IMR-90 (cell line): Measurements from ENCODE around the gene RXRG. TPM values are rescaled to one million over a fixed set of nuclear protein-coding genes. Genes with fewer than 3 reads are reported as not detected.

Source experiments
- ATAC-seq: fragments of 200-7000 bp; cut with Tn5 transposase; 2 replicates; pipeline ENCODE4 v1.9.1; 2020; ENCODE audit warnings: low read depth, mild to moderate bottlenecking, moderate library complexity
- BruUV-seq: library from RNA; stranded (reverse); fragments of 400-500 nt; replicated peaks from 2 replicates; lab custom pipeline; 2021; lab: Mats Ljungman, UMichigan
- CTCF ChIA-PET: fragments of 300-600 bp; formaldehyde crosslinking; extraction: SDS; loops from one replicate; lab custom pipeline; 2021; ENCODE audit warnings: antibody characterized with exemption; lab: Yijun Ruan, JAX
- POLR2A ChIA-PET: fragments of 300-600 bp; sonication (Branson Sonifier 250); formaldehyde crosslinking; loops from one replicate; lab custom pipeline; 2022; ENCODE audit warnings: antibody characterized with exemption; ENCODE audit not compliant: unreplicated experiment; lab: Charles Lee
- DNase-seq: peaks from one replicate; pipeline ENCODE4 v3.0.0; 2013
- H2AFZ ChIP-seq: replicated peaks from 2 replicates; pipeline ENCODE3; 2013; ENCODE audit warnings: low read length, mild to moderate bottlenecking; ENCODE audit not compliant: poor library complexity
- H2AK5ac ChIP-seq: 2 replicates; pipeline ENCODE4 v1.6.1; 2013; ENCODE audit warnings: low read depth, low read length, inconsistent platforms
- H2AK9ac ChIP-seq: replicated peaks from 2 replicates; pipeline ENCODE3; 2013; ENCODE audit warnings: mild to moderate bottlenecking, low read depth, low read length, moderate library complexity; ENCODE audit not compliant: poor library complexity
- H2BK120ac ChIP-seq: 2 replicates; pipeline ENCODE4 v1.6.1; 2013; ENCODE audit warnings: low read depth, low read length, inconsistent platforms
- H2BK15ac ChIP-seq: 3 replicates; pipeline ENCODE4 v1.6.1; 2013; ENCODE audit warnings: low read depth, low read length, inconsistent platforms
- H2BK20ac ChIP-seq: 2 replicates; pipeline ENCODE4 v1.6.1; 2013; ENCODE audit warnings: low read depth, mild to moderate bottlenecking, inconsistent platforms, low read length, moderate library complexity
- H2BK5ac ChIP-seq: 2 replicates; pipeline ENCODE4 v1.6.1; 2013; ENCODE audit warnings: mild to moderate bottlenecking, low read depth, low read length, inconsistent platforms; ENCODE audit not compliant: poor library complexity, severe bottlenecking
- H3K14ac ChIP-seq: replicated peaks from 2 replicates; pipeline ENCODE4 v1.6.1; 2013; ENCODE audit warnings: low read depth, low read length, inconsistent platforms
- H3K18ac ChIP-seq: 2 replicates; pipeline ENCODE4 v1.6.1; 2013; ENCODE audit warnings: low read depth, low read length, control low read depth
- H3K23ac ChIP-seq: 2 replicates; pipeline ENCODE4 v1.6.1; 2013; ENCODE audit warnings: low read depth, low read length, inconsistent platforms
- H3K27ac ChIP-seq: 2 replicates; pipeline ENCODE4 v1.5.1; 2013; ENCODE audit warnings: mild to moderate bottlenecking, control low read depth, low read length; ENCODE audit not compliant: insufficient read depth
- H3K27me3 ChIP-seq: 2 replicates; pipeline ENCODE4 v1.6.1; 2013; ENCODE audit warnings: low read length; ENCODE audit not compliant: control insufficient read depth, insufficient read depth
- H3K36me3 ChIP-seq: 2 replicates; pipeline ENCODE4 v1.6.1; 2013; ENCODE audit warnings: low read length, mixed read lengths; ENCODE audit not compliant: control insufficient read depth, insufficient read depth
- H3K4ac ChIP-seq: 2 replicates; pipeline ENCODE4 v1.6.1; 2013; ENCODE audit warnings: low read depth, low read length, inconsistent platforms
- H3K4me1 ChIP-seq: 2 replicates; pipeline ENCODE4 v1.6.1; 2013; ENCODE audit warnings: low read length, mixed read lengths; ENCODE audit not compliant: control insufficient read depth, insufficient read depth
- H3K4me2 ChIP-seq: 2 replicates; pipeline ENCODE4 v1.6.1; 2013; ENCODE audit warnings: low read depth, mild to moderate bottlenecking, control low read depth, low read length, moderate library complexity
- H3K4me3 ChIP-seq: 2 replicates; pipeline ENCODE4 v1.5.1; 2013; ENCODE audit warnings: low read depth, mild to moderate bottlenecking, control low read depth, low read length, moderate library complexity; ENCODE audit not compliant: insufficient read depth
- H3K56ac ChIP-seq: 2 replicates; pipeline ENCODE4 v1.6.1; 2013; ENCODE audit warnings: low read length, inconsistent platforms; ENCODE audit not compliant: insufficient read depth; ENCODE audit errors: extremely low read depth
- H3K79me1 ChIP-seq, 2 experiments: 2 replicates each; pipeline ENCODE4 v1.6.1; 2013; ENCODE audit warnings: low read length in 2 of 2, inconsistent platforms in 1 of 2, low read depth in 1 of 2
- H3K9ac ChIP-seq: 2 replicates; pipeline ENCODE4 v1.6.1; 2013; ENCODE audit warnings: low read depth, low read length, control low read depth
- H3K9me1 ChIP-seq: 2 replicates; pipeline ENCODE4 v1.6.1; 2013; ENCODE audit warnings: low read length, inconsistent platforms; ENCODE audit not compliant: insufficient read depth
- H3K9me3 ChIP-seq: 2 replicates; pipeline ENCODE4 v1.6.1; 2013; ENCODE audit warnings: low read length; ENCODE audit not compliant: control insufficient read depth, insufficient read depth
- H4K20me1 ChIP-seq: 2 replicates; pipeline ENCODE4 v1.6.1; 2013; ENCODE audit warnings: low read length, inconsistent platforms; ENCODE audit not compliant: insufficient read depth
- H4K5ac ChIP-seq: 2 replicates; pipeline ENCODE4 v1.6.1; 2013; ENCODE audit warnings: mild to moderate bottlenecking, low read depth, low read length, control low read depth
- H4K8ac ChIP-seq, 2 experiments: 2 replicates each; pipeline ENCODE4 v1.6.1; 2013; ENCODE audit warnings: low read depth in 2 of 2, low read length in 2 of 2, control low read depth in 1 of 2, inconsistent platforms in 1 of 2
- H4K91ac ChIP-seq: 2 replicates; pipeline ENCODE4 v1.6.1; 2013; ENCODE audit warnings: low read depth, low read length, inconsistent platforms; ENCODE audit not compliant: insufficient read depth
- FOS ChIP-seq: fragments of 150-350 bp; IDR thresholded peaks from 2 replicates; pipeline ENCODE4 v1.6.1; 2016; ENCODE audit warnings: low read depth, low read length
- MAFK ChIP-seq: IDR thresholded peaks from 2 replicates; pipeline ENCODE4 v1.6.1; 2012; ENCODE audit warnings: low read depth, low read length, improper control_type of control experiment
- WGBS, 2 experiments: methylation state at CpG; one replicate each; pipeline versions ENCODE4 v1.1.5 to v1.1.7; 2013; ENCODE audit warnings: missing lambda C conversion rate in 2 of 2; ENCODE audit not compliant: insufficient read length in 1 of 2; ENCODE audit errors: extremely low coverage in 2 of 2; 5-methylcytosine and 5-hydroxymethylcytosine counted together
- dilution Hi-C: fragments of 300-500 bp; cut with HindIII; formaldehyde crosslinking; loops from one replicate; pipeline ENCODE4 v1.14.3; 2018; ENCODE audit warnings: low sequenced_read_pairs; ENCODE audit not compliant: unreplicated experiment
- in situ Hi-C: fragments of 300-500 bp; cut with MboI; formaldehyde crosslinking; loops from 3 replicates; pipeline ENCODE4 v1.14.3; 2019; ENCODE audit warnings: low sequenced_read_pairs, inconsistent platforms, mixed read lengths
- intact Hi-C: fragments of 100-400 bp; cut with micrococcal nuclease; formaldehyde crosslinking; loops from 2 replicates; pipeline ENCODE4 v1.10.0; 2022
- polyA plus RNA-seq, 3 experiments: library from polyadenylated mRNA; depleted of rRNA; stranded (reverse); fragments of >200 nt; gene quantifications; 2 replicates each; pipeline ENCODE4 v1.2.3, GENCODE V29; 2012; ENCODE audit warnings: low replicate concordance in 1 of 3
- total RNA-seq: library from RNA; depleted of rRNA; stranded (reverse); fragments of >200 nt; gene quantifications from 2 replicates; pipeline ENCODE4 v1.2.3, GENCODE V29; 2012

Gene RXRG
- total and polyA plus RNA-seq, 2 of the 4 experiments (the other 2 are of a cell fraction): not detected

GRCh38 chr1:165397944-165398343 is 47.0 kb downstream of the RXRG start:
- Histone ChIP-seq H2BK15ac (no peak overlapping the region), H4K20me1 (no peaks in the 10 kb centered on the region), H2AFZ (no peak overlapping the region), H3K4me2 (no peak overlapping the region), H3K4ac (no peak overlapping the region), H3K36me3 (no peaks in the 10 kb centered on the region), H3K56ac (no peak overlapping the region), H3K9me1 (no peaks in the 10 kb centered on the region), H3K23ac (no peak overlapping the region), H3K18ac (no peak overlapping the region), H3K14ac (no peak overlapping the region), H2AK9ac (no peak overlapping the region), H4K8ac (no peak overlapping the region), H2BK120ac (no peak overlapping the region), H4K91ac (no peak overlapping the region), H3K9ac (no peak overlapping the region), H3K4me1 (no peaks in the 10 kb centered on the region), H3K79me1 (no peaks in the 10 kb centered on the region), H3K27ac (no peak overlapping the region), H2BK20ac (no peak overlapping the region), H2BK5ac (no peak overlapping the region), H3K9me3 (no peaks in the 10 kb centered on the region), H4K5ac (no peak overlapping the region), H3K27me3 (peaks cover 10% of the 10 kb centered on the region), H2AK5ac (no peak overlapping the region), H3K4me3 (no peak overlapping the region)
- in situ Hi-C loops: loop anchor here (25.0 kb wide), 1 partner anchor 539 kb away; no protein-coding TSS in a partner anchor
- CTCF ChIA-PET: interaction anchor here (0.8 to 2.5 kb wide), 3 partner anchors 30 to 203 kb away, joined by 3 to 7 read pairs (median 3); no protein-coding TSS in a partner anchor
- 10% methylated on average over 2 of the region's 4 CpGs; no CpG with 5 or more reads in 1 of the 2 experiments for WGBS, 2 experiments
- POLR2A ChIA-PET: no interaction called here
- intact Hi-C loops: no loop called here
- dilution Hi-C loops: loop anchor here (25.0 kb wide), 1 partner anchor 189 kb away; no protein-coding TSS in a partner anchor
- peak; percentile 80 for ATAC-seq
- peak; percentile 44 for DNase-seq
- no TSS peak for BruUV-seq
- no peak for TF ChIP-seq MAFK
- TF ChIP-seq FOS: no peak
